DOHH2 (cell line): ENCODE results near the gene SMARCC1.

Experiments used
- H3F3A ChIP-seq: fragments of 200-600 bp; sonication (generic), shearing (Covaris generic); 2 replicates; pipeline ENCODE4 v1.6.0; 2016; ENCODE audit warnings: antibody characterized with exemption, mild to moderate bottlenecking; ENCODE audit not compliant: control insufficient read depth, insufficient read depth
- H3K27ac ChIP-seq: fragments of 200-600 bp; sonication (generic); 2 replicates; pipeline ENCODE4 v1.5.1; 2014; ENCODE audit warnings: low read depth, mild to moderate bottlenecking, low read length, moderate library complexity
- H3K27me3 ChIP-seq: fragments of 200-600 bp; sonication (generic); 2 replicates; pipeline ENCODE4 v1.6.1; 2014; ENCODE audit warnings: mild to moderate bottlenecking, low read length, mixed read lengths; ENCODE audit not compliant: control insufficient read depth
- H3K36me3 ChIP-seq: fragments of 200-600 bp; sonication (generic); 2 replicates; pipeline ENCODE4 v1.6.1; 2014; ENCODE audit warnings: mild to moderate bottlenecking, low read length, moderate library complexity, mixed read lengths; ENCODE audit not compliant: control insufficient read depth
- H3K4me1 ChIP-seq: fragments of 200-600 bp; sonication (generic); 2 replicates; pipeline ENCODE4 v1.6.1; 2014; ENCODE audit warnings: mild to moderate bottlenecking, low read length, mixed read lengths; ENCODE audit not compliant: control insufficient read depth
- H3K4me2 ChIP-seq: fragments of 200-600 bp; sonication (generic); 2 replicates; pipeline ENCODE4 v1.6.0; 2014; ENCODE audit warnings: mild to moderate bottlenecking, low read length, moderate library complexity
- H3K4me3 ChIP-seq: fragments of 200-600 bp; sonication (generic); 2 replicates; pipeline ENCODE4 v1.5.1; 2014; ENCODE audit warnings: mild to moderate bottlenecking, low read length, mixed read lengths
- H3K79me2 ChIP-seq: fragments of 200-600 bp; sonication (generic); 2 replicates; pipeline ENCODE4 v1.6.1; 2014; ENCODE audit warnings: mild to moderate bottlenecking, low read length, mixed read lengths; ENCODE audit not compliant: control insufficient read depth
- H3K9me2 ChIP-seq: fragments of 200-600 bp; sonication (generic); replicated peaks from 2 replicates; pipeline ENCODE4 v1.6.1; 2014; ENCODE audit warnings: mild to moderate bottlenecking, low read length, mixed read lengths; ENCODE audit not compliant: control insufficient read depth
- H3K9me3 ChIP-seq: fragments of 200-600 bp; sonication (generic); 2 replicates; pipeline ENCODE4 v1.6.1; 2014; ENCODE audit warnings: antibody characterized with exemption, low read length, mixed read lengths; ENCODE audit not compliant: control insufficient read depth, insufficient read depth
- H4K20me1 ChIP-seq: fragments of 200-600 bp; sonication (generic); 2 replicates; pipeline ENCODE4 v1.6.0; 2014; ENCODE audit warnings: low read depth, mild to moderate bottlenecking, antibody characterized with exemption, low read length, moderate library complexity; ENCODE audit not compliant: control insufficient read depth, insufficient read depth
- EZH2phosphoT487 ChIP-seq: fragments of 200-600 bp; sonication (generic); IDR thresholded peaks from 2 replicates; pipeline ENCODE4 v1.6.1; 2017; ENCODE audit warnings: borderline replicate concordance, mild to moderate bottlenecking, antibody characterized with exemption, low read length, moderate library complexity, mixed read lengths
- TF ChIP-seq, protein P1 (sequence below): fragments of 200-600 bp; sonication (generic); IDR thresholded peaks from one replicate; pipeline ENCODE4 v1.5.1; 2014; ENCODE audit warnings: antibody characterized with exemption, mild to moderate bottlenecking, low read depth, low read length; ENCODE audit not compliant: poor library complexity, severe bottlenecking

SMARCC1 gene

GRCh38 chr3:47646362-47646761, 135.3 kb downstream of the SMARCC1 start:
- Histone ChIP-seq H4K20me1 (no peaks in the 10 kb centered on the region), H3K4me2 (no peak overlapping the region), H3K4me1 (no peaks in the 10 kb centered on the region), H3K9me3 (no peaks in the 10 kb centered on the region), H3K4me3 (no peak overlapping the region), H3K9me2 (no peaks in the 10 kb centered on the region), H3K36me3 (peaks cover 62% of the 10 kb centered on the region), H3F3A (0 out of 2 replicates have a peak, but pooled peaks cover 3% of the 10 kb centered on the region), H3K79me2 (peaks cover 25% of the 10 kb centered on the region), H3K27ac (no peak overlapping the region), H3K27me3 (no peaks in the 10 kb centered on the region)
- TF ChIP-seq, protein P1, sequence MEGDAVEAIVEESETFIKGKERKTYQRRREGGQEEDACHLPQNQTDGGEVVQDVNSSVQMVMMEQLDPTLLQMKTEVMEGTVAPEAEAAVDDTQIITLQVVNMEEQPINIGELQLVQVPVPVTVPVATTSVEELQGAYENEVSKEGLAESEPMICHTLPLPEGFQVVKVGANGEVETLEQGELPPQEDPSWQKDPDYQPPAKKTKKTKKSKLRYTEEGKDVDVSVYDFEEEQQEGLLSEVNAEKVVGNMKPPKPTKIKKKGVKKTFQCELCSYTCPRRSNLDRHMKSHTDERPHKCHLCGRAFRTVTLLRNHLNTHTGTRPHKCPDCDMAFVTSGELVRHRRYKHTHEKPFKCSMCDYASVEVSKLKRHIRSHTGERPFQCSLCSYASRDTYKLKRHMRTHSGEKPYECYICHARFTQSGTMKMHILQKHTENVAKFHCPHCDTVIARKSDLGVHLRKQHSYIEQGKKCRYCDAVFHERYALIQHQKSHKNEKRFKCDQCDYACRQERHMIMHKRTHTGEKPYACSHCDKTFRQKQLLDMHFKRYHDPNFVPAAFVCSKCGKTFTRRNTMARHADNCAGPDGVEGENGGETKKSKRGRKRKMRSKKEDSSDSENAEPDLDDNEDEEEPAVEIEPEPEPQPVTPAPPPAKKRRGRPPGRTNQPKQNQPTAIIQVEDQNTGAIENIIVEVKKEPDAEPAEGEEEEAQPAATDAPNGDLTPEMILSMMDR, result no peak
- TF ChIP-seq EZH2phosphoT487, result no peak

DNA sequence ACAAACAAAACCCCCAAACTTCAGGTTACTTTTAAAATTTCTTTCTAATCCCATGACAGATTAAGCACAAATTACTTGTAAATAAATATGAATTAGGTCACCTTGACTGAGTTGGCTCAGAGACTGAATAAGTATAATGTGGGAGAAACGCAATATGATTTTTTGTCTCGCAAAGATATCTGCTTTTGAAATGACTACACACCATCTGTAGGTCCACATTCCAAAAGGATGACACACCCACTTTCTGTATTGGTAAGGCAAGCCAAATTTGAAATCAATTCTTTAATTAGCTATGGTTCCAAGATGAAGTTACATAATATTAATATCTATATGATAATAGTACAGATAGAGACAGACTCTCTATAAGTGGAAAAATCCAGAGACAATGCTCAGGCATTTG, 136.1 kb downstream of the SMARCC1 start:
- Histone ChIP-seq H3K9me2 (no peaks in the 10 kb centered on the region), H3K36me3 (peaks cover 65% of the 10 kb centered on the region), H3K27me3 (no peaks in the 10 kb centered on the region), H3K4me3 (no peak overlapping the region), H3K79me2 (peaks cover 30% of the 10 kb centered on the region), H3K4me1 (no peaks in the 10 kb centered on the region), H3K4me2 (no peak overlapping the region), H3F3A (0 out of 2 replicates have a peak, but pooled peaks cover 3% of the 10 kb centered on the region), H4K20me1 (no peaks in the 10 kb centered on the region), H3K9me3 (no peaks in the 10 kb centered on the region), H3K27ac (no peak overlapping the region)
- TF ChIP-seq, protein P1, result no peak
- no peak for TF ChIP-seq EZH2phosphoT487

DNA sequence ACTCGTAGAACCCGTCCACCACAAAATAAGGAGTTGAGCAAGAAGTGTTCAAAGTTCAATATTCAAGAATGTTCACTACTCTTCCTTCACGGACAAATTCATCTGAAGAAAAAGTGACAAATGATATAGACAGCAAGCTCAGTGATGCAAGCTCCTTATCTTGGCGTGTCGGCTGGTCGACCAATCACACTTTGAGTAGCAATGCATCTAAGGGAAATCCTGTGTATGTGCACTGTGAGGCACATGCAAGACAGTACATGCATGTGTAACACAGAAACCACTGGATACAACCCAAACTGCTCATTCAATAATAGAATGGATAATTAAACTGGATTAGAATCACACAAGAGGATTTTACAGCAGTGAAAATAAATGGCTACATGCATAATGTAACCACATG, 138.6 kb downstream of the SMARCC1 start:
- no peaks in the 10 kb centered on the region for H3K4me1 ChIP-seq
- peaks cover 27% of the 10 kb centered on the region for H3K79me2 ChIP-seq
- no peaks in the 10 kb centered on the region for H3K9me2 ChIP-seq
- H3F3A ChIP-seq, result 0 out of 2 replicates have a peak, but pooled peaks cover 3% of the 10 kb centered on the region
- H3K27me3 ChIP-seq, result no peaks in the 10 kb centered on the region
- no peaks in the 10 kb centered on the region for H4K20me1 ChIP-seq
- H3K27ac ChIP-seq, result no peak overlapping the region
- no peak overlapping the region for H3K4me3 ChIP-seq
- peaks cover 64% of the 10 kb centered on the region for H3K36me3 ChIP-seq
- H3K4me2 ChIP-seq, result no peak overlapping the region
- H3K9me3 ChIP-seq, result no peaks in the 10 kb centered on the region
- TF ChIP-seq, protein P1, result no peak
- no peak for TF ChIP-seq EZH2phosphoT487
